Right lobe of liver (tissue), 4 donors: ENCODE results near the gene ABCA6.

ENCODE experiments used
- CTCF ChIP-seq, 4 donors: fragments of 200-600 bp in 3 of 4; fragments of 450-650 bp in 1 of 4; IDR thresholded peaks; one replicate each; pipeline versions ENCODE4 v1.5.1 to v1.8.0; 2016 to 2022; ENCODE audit warnings: antibody characterized with exemption in 4 of 4, mild to moderate bottlenecking in 2 of 4
- POLR2A ChIP-seq: fragments of 450-650 bp; IDR thresholded peaks from one replicate; pipeline ENCODE4 v1.6.1; 2017; ENCODE audit warnings: antibody characterized with exemption, mild to moderate bottlenecking
- donor health status: DM: no; HTN: no; CAD: no.
- donor health status: DM: no; HTN: no; CAD: no.
- donor health status: DM: no; HTN: yes; CAD: no.

- no peak for TF ChIP-seq POLR2A
- no peak for TF ChIP-seq CTCF (IDR thresholded peaks at IDR 0.05)
Measured at GRCh38 chr17:69086641-69087040, 55.1 kb downstream of the ABCA6 start.
